ENCODE results near the gene BAHCC1. TPM values are rescaled to one million over a fixed set of nuclear protein-coding genes. Genes with fewer than 3 reads are reported as not detected.

Gene BAHCC1
- total and polyA plus RNA-seq, 9 of the 15 experiments (the other 6 are each of a cell fraction or from before 2014, with no cell fraction given) = 0.14 to 26.9 (median 5.0) TPM

DNA sequence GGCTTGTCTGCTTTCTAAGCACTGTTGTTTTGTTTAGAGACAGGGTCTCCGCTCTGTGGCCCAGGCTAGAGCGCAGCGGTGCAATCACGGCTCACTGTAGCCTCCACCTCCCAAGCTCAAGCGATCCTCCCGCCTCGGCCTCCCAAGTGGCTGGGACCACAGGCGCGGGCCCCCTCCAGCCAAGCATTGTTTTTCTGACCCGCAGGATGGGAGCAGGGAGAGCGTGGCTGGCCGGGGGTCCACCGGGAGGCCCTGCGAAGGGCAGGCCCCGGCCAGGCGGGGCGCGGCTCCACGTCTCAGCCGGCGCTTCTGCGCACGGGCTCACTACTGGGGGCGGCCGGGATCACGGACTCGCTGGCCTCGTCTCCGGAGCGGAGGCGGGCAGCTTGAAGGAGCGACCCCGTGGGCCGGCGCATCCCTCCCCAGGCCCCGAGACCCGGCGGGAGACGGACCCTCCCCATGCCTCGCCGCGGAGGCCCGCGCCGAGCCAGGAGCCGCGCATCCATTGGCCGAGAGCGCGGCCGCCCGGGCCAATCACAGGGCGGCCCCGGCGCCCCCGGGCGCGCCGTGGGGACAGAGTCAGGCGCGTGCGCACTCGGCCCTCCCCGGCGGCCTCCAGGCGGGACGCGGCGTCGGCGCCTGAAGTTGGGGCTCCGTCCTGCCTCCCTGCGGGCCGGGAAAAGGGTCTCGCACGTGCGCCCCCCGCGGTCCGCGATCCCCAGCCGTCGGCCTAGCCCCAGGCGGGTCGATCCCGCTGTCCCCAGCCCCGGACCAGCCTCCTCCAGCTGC, 92.4 kb downstream of the BAHCC1 start (continued):
- TF ChIP-seq CHD4 (IDR thresholded peaks at IDR 0.05; ENCODE audit: insufficient read depth, insufficient replicate concordance, low read depth, low read length, poor library complexity, severe bottlenecking) (no peak), DPF2 (IDR thresholded peaks at IDR 0.05) (no peak), MCM3 (IDR thresholded peaks at IDR 0.05) (no peak), NFYB (IDR thresholded peaks at IDR 0.05; ENCODE audit: extremely low read depth, insufficient read length) (peak; percentile 67), ETV5 (CRISPR knock-in tag; IDR thresholded peaks at IDR 0.05; ENCODE audit: low read depth) (0 out of 2 replicates have a peak, but pooled peaks have one; percentile 47), ZSCAN29 (IDR thresholded peaks at IDR 0.05) (no peak), HOXB6 (CRISPR knock-in tag; IDR thresholded peaks at IDR 0.05; ENCODE audit: borderline replicate concordance) (no peak), POLR3A (IDR thresholded peaks at IDR 0.05; ENCODE audit: borderline replicate concordance, extremely low read depth, insufficient read depth, insufficient read length) (no peak), RBM15 (IDR thresholded peaks at IDR 0.05; ENCODE audit: insufficient read depth, low read length) (no peak), NCOA1 (IDR thresholded peaks at IDR 0.05; ENCODE audit: low read depth) (no peak), ZNF217 (CRISPR knock-in tag; IDR thresholded peaks at IDR 0.05) (no peak)
- TF ChIP-seq, protein P1, sequence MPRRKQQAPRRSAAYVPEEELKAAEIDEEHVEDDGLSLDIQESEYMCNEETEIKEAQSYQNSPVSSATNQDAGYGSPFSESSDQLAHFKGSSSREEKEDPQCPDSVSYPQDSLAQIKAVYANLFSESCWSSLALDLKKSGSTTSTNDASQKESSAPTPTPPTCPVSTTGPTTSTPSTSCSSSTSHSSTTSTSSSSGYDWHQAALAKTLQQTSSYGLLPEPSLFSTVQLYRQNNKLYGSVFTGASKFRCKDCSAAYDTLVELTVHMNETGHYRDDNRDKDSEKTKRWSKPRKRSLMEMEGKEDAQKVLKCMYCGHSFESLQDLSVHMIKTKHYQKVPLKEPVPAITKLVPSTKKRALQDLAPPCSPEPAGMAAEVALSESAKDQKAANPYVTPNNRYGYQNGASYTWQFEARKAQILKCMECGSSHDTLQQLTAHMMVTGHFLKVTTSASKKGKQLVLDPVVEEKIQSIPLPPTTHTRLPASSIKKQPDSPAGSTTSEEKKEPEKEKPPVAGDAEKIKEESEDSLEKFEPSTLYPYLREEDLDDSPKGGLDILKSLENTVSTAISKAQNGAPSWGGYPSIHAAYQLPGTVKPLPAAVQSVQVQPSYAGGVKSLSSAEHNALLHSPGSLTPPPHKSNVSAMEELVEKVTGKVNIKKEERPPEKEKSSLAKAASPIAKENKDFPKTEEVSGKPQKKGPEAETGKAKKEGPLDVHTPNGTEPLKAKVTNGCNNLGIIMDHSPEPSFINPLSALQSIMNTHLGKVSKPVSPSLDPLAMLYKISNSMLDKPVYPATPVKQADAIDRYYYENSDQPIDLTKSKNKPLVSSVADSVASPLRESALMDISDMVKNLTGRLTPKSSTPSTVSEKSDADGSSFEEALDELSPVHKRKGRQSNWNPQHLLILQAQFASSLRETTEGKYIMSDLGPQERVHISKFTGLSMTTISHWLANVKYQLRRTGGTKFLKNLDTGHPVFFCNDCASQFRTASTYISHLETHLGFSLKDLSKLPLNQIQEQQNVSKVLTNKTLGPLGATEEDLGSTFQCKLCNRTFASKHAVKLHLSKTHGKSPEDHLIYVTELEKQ (CRISPR knock-in tag; IDR thresholded peaks at IDR 0.05) = no peak
- TF ChIP-seq, protein P2, sequence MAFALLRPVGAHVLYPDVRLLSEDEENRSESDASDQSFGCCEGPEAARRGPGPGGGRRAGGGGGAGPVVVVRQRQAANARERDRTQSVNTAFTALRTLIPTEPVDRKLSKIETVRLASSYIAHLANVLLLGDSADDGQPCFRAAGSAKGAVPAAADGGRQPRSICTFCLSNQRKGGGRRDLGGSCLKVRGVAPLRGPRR (CRISPR knock-in tag; IDR thresholded peaks at IDR 0.05) = no peak
- TF ChIP-seq, protein P3, sequence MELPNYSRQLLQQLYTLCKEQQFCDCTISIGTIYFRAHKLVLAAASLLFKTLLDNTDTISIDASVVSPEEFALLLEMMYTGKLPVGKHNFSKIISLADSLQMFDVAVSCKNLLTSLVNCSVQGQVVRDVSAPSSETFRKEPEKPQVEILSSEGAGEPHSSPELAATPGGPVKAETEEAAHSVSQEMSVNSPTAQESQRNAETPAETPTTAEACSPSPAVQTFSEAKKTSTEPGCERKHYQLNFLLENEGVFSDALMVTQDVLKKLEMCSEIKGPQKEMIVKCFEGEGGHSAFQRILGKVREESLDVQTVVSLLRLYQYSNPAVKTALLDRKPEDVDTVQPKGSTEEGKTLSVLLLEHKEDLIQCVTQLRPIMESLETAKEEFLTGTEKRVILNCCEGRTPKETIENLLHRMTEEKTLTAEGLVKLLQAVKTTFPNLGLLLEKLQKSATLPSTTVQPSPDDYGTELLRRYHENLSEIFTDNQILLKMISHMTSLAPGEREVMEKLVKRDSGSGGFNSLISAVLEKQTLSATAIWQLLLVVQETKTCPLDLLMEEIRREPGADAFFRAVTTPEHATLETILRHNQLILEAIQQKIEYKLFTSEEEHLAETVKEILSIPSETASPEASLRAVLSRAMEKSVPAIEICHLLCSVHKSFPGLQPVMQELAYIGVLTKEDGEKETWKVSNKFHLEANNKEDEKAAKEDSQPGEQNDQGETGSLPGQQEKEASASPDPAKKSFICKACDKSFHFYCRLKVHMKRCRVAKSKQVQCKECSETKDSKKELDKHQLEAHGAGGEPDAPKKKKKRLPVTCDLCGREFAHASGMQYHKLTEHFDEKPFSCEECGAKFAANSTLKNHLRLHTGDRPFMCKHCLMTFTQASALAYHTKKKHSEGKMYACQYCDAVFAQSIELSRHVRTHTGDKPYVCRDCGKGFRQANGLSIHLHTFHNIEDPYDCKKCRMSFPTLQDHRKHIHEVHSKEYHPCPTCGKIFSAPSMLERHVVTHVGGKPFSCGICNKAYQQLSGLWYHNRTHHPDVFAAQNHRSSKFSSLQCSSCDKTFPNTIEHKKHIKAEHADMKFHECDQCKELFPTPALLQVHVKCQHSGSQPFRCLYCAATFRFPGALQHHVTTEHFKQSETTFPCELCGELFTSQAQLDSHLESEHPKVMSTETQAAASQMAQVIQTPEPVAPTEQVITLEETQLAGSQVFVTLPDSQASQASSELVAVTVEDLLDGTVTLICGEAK (IDR thresholded peaks at IDR 0.05) = no peak
- TF ChIP-seq, protein P3 (CRISPR knock-in tag; IDR thresholded peaks at IDR 0.05) = no peak; the same call in 1 of the 2 replicates
